Esophagus squamous epithelium (tissue), 4 donors: ENCODE measurements around the gene ABHD12B.

Source experiments
- POLR2A ChIP-seq, 4 donors: fragments of 450-650 bp; IDR thresholded peaks; one replicate each; pipeline ENCODE4 v1.6.1; 2017; ENCODE audit warnings: antibody characterized with exemption in 4 of 4, mild to moderate bottlenecking in 4 of 4, moderate library complexity in 3 of 4
- TF ChIP-seq, protein P1 (sequence below), 6 experiments: fragments of 450-650 bp in 4 of 6; fragments of 200-600 bp in 2 of 6; sonication (generic) in 2 of 6; IDR thresholded peaks; one replicate each; pipeline ENCODE4 v1.5.1; 2016 to 2019; ENCODE audit warnings: antibody characterized with exemption in 6 of 6, mild to moderate bottlenecking in 4 of 6, moderate library complexity in 4 of 6

DNA sequence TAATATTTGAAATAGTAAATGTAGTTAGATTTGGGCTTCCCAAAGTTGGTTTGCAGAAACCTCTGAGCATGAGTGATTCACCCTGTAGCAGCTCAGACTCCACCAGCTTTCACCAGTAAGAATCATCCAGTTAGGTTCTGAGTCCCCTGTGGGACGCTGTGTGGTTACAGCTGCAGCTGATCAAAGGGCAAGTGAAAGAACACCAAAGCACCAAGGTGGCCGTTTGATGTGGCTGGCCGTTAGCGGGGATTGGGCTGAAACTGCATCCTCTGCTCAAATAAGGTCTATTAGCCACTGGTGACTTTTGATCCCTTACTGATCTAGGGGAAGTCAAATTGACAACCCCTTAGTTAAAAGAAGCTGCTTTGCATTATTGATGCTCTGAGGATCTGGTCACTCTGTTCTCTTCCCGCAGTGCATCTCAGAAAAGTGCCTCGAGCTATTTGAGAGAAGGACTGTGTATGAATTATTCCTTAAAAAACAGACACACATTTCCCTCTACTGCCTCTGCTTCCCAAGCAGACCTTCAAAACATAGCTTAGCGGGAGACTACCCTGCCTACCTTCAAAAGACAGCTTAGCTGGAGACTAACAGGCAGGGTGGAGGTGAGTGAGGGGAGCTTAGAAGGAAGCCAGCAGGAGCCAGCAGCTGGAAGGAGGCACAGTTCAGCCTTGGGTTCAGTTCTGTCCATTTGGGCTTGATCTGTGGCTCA lies 3.7 kb downstream of the ABHD12B start:
- TF ChIP-seq, protein P1, sequence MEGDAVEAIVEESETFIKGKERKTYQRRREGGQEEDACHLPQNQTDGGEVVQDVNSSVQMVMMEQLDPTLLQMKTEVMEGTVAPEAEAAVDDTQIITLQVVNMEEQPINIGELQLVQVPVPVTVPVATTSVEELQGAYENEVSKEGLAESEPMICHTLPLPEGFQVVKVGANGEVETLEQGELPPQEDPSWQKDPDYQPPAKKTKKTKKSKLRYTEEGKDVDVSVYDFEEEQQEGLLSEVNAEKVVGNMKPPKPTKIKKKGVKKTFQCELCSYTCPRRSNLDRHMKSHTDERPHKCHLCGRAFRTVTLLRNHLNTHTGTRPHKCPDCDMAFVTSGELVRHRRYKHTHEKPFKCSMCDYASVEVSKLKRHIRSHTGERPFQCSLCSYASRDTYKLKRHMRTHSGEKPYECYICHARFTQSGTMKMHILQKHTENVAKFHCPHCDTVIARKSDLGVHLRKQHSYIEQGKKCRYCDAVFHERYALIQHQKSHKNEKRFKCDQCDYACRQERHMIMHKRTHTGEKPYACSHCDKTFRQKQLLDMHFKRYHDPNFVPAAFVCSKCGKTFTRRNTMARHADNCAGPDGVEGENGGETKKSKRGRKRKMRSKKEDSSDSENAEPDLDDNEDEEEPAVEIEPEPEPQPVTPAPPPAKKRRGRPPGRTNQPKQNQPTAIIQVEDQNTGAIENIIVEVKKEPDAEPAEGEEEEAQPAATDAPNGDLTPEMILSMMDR (IDR thresholded peaks at IDR 0.05), result no peak
- no peak for TF ChIP-seq POLR2A (IDR thresholded peaks at IDR 0.05)
